GM12891 (cell line): Measurements from ENCODE around the gene GSG1.

Source experiments
- POLR2A ChIP-seq: IDR thresholded peaks from 2 replicates; pipeline ENCODE4 v1.6.1; 2011; ENCODE audit warnings: low read depth, low read length, control low read depth
- POLR2AphosphoS5 ChIP-seq: IDR thresholded peaks from 2 replicates; pipeline ENCODE4 v1.6.1; 2011; ENCODE audit warnings: low read depth, low read length, control low read depth
- POU2F2 ChIP-seq: IDR thresholded peaks from 2 replicates; pipeline ENCODE4 v1.6.1; 2011; ENCODE audit warnings: low read depth, mild to moderate bottlenecking, control low read depth, low read length, moderate library complexity
- SPI1 ChIP-seq: IDR thresholded peaks from 2 replicates; pipeline ENCODE4 v1.6.1; 2011; ENCODE audit warnings: low read depth, low read length, control low read depth
- TAF1 ChIP-seq: IDR thresholded peaks from 2 replicates; pipeline ENCODE4 v1.6.1; 2011; ENCODE audit warnings: low read depth, low read length, control low read depth

DNA sequence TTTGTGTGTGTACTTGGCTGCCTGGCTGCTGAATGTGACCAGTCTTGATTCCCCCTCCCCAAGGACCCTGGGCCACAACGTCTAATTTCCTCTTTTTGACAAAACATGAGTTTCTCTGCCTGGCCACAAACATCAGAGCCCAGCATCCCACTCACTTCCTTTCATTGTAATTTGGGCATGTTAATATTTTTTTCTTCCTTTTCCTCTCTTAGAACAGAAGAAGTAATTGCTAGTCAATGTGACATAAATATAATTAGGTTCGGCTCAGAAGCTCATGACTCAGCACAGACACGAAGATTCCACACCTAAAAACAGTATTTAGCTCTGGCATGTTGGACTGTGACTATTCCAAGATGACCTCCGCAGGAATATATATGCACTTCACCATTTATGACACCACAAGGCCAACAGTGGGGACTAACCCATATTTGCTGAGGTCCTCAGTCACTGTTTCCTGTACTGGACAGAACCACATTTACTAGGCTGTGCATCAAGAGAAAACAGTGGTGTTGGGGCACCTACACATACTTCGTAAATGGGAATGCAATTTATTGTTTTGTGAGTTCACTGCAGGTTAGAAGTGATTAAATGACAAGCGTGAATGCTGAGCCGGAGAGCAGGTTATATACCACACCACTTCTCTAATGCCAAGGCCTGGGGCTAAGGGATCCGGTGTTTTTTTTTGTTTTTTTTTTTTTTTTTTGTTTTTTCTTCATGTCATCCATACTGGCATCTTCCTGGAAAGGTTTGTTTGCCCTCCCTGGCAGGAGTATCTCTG, 4.2 kb downstream of the GSG1 start:
- TF ChIP-seq POLR2A: no peak
- no peak for TF ChIP-seq POLR2AphosphoS5
- no peak for TF ChIP-seq TAF1
- no peak for TF ChIP-seq POU2F2
- 0 out of 2 replicates have a peak, but pooled peaks have one; percentile 20 for TF ChIP-seq SPI1
